Parathyroid adenoma (tissue), 2 donors: ENCODE measurements around the gene USP46.

Experiments used
- H2AFZ ChIP-seq: fragments of 300-600 bp; sonication (generic); one replicate; pipeline ENCODE4 v1.7.0; 2017; ENCODE audit warnings: antibody characterized with exemption, mild to moderate bottlenecking
- H3K27ac ChIP-seq: fragments of 300-600 bp; sonication (generic); one replicate; pipeline ENCODE4 v1.7.0; 2017
- H3K27me3 ChIP-seq: fragments of 300-600 bp; sonication (generic); one replicate; pipeline ENCODE4 v1.7.0; 2017; ENCODE audit warnings: low read length; ENCODE audit not compliant: control insufficient read depth, insufficient read depth
- H3K36me3 ChIP-seq: fragments of 300-600 bp; sonication (generic); one replicate; pipeline ENCODE4 v1.7.0; 2017; ENCODE audit warnings: low read length; ENCODE audit not compliant: control insufficient read depth, insufficient read depth
- H3K4me1 ChIP-seq: fragments of 300-600 bp; sonication (generic); one replicate; pipeline ENCODE4 v1.7.0; 2017; ENCODE audit warnings: control low read depth
- H3K4me2 ChIP-seq: fragments of 300-600 bp; sonication (generic); one replicate; pipeline ENCODE4 v1.7.0; 2017; ENCODE audit warnings: low read length
- H3K4me3 ChIP-seq: fragments of 300-600 bp; sonication (generic); one replicate; pipeline ENCODE4 v1.7.0; 2017; ENCODE audit warnings: low read depth, low read length
- H3K79me2 ChIP-seq: fragments of 300-600 bp; sonication (generic); one replicate; pipeline ENCODE4 v1.7.0; 2017; ENCODE audit warnings: control low read depth
- H3K9ac ChIP-seq: fragments of 300-600 bp; sonication (generic); one replicate; pipeline ENCODE4 v1.7.0; 2017; ENCODE audit warnings: mild to moderate bottlenecking
- H3K9me3 ChIP-seq: fragments of 300-600 bp; sonication (generic); one replicate; pipeline ENCODE4 v1.7.0; 2017; ENCODE audit warnings: low read length; ENCODE audit not compliant: control insufficient read depth
- TF ChIP-seq, protein P1 (sequence below): fragments of 300-600 bp; sonication (generic); IDR thresholded peaks from one replicate; pipeline ENCODE4 v1.7.0; 2017; ENCODE audit warnings: antibody characterized with exemption, mild to moderate bottlenecking
- donor health status: primary hyperparathyroidism.

Gene USP46

DNA sequence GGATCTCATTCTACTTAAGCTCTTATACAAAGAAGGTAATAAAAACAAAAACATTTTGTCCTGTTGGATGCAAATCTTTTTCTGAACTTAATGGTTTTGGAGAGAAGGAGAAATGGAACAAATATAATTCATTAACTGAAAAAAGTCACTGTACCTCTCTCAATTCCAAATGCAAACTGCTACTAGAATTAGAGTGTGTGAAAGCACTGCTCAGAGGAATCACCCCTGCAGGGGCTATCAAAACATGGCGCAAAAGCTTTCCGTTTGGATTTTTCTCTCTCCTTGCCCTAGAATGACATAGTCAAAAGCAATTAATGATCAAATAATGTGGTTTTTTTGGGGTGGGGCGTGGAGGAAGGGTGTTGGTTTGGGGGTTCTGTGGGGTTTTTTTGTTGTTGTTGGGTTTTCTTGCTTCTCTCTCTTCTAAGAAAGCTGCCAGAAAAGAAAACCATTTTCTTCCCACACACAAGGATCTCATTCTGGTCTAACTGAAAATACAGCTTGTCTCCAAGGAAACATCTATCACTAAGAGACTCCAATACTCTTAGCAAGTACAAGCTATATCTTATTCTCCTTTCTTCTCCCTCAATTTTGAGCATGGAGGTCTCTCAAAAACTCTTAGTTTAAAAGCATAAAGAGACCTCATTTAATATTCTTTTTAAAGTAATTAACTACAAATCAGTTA, 41.6 kb downstream of the USP46 start:
- no peak overlapping the region for H3K4me2 ChIP-seq
- no peak overlapping the region for H3K4me3 ChIP-seq
- H3K27ac ChIP-seq = no peak overlapping the region
- H3K27me3 ChIP-seq = no peaks in the 10 kb centered on the region
- H3K9ac ChIP-seq = no peak overlapping the region
- no peaks in the 10 kb centered on the region for H3K36me3 ChIP-seq
- no peaks in the 10 kb centered on the region for H3K9me3 ChIP-seq
- H3K79me2 ChIP-seq = no peaks in the 10 kb centered on the region
- TF ChIP-seq, protein P1, sequence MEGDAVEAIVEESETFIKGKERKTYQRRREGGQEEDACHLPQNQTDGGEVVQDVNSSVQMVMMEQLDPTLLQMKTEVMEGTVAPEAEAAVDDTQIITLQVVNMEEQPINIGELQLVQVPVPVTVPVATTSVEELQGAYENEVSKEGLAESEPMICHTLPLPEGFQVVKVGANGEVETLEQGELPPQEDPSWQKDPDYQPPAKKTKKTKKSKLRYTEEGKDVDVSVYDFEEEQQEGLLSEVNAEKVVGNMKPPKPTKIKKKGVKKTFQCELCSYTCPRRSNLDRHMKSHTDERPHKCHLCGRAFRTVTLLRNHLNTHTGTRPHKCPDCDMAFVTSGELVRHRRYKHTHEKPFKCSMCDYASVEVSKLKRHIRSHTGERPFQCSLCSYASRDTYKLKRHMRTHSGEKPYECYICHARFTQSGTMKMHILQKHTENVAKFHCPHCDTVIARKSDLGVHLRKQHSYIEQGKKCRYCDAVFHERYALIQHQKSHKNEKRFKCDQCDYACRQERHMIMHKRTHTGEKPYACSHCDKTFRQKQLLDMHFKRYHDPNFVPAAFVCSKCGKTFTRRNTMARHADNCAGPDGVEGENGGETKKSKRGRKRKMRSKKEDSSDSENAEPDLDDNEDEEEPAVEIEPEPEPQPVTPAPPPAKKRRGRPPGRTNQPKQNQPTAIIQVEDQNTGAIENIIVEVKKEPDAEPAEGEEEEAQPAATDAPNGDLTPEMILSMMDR = no peak
- no peaks in the 10 kb centered on the region for H3K4me1 ChIP-seq
- H2AFZ ChIP-seq = no peak overlapping the region

DNA sequence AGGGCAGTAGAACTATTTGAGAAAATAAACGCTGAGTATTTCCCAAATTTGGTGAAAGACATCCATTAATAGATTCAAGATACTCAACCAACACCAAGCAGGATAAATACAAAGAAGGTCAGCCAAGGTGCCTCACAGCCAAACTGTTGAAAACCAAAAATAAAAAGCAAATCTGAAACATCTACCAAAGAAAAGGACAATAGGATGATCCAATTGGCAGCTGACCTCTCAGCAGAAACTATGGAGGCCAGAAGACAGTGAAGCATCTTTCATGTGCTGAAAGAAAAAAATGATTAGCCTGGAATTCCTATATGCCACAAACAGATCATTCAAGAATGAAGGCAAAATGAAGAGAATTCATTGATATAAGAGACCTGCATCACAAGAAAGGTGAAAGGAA, 44.9 kb downstream of the USP46 start:
- Histone ChIP-seq H3K36me3 (no peaks in the 10 kb centered on the region), H3K4me1 (no peaks in the 10 kb centered on the region), H3K4me2 (no peak overlapping the region), H3K27me3 (no peaks in the 10 kb centered on the region), H3K4me3 (no peak overlapping the region), H3K27ac (no peak overlapping the region), H3K9ac (no peak overlapping the region), H3K9me3 (no peaks in the 10 kb centered on the region), H3K79me2 (no peaks in the 10 kb centered on the region), H2AFZ (no peak overlapping the region)
- TF ChIP-seq, protein P1 = no peak

DNA sequence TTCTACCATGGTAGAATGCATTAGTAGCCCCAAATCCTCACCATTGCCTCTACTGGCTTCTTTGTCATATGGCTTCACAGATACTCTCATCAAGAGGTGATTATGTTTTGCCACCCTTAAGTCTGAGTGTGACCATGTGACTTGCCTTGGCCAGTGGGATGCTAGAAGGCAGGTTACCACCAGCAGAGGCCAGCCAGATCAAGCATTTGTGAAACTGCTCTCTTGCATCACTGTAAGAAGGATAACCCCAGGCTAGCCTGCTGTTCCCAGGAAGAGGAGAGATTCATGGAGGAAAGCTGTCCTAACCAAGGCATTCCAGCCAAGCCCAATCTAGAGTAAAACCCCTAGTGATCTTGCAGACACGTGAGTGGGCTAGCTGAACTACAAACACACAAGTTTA, 46.8 kb downstream of the USP46 start:
- Histone ChIP-seq H3K79me2 (no peaks in the 10 kb centered on the region), H3K4me3 (no peak overlapping the region), H3K36me3 (no peaks in the 10 kb centered on the region), H3K4me2 (no peak overlapping the region), H3K9me3 (no peaks in the 10 kb centered on the region), H3K27me3 (no peaks in the 10 kb centered on the region), H3K27ac (no peak overlapping the region), H3K9ac (no peak overlapping the region), H2AFZ (no peak overlapping the region), H3K4me1 (no peaks in the 10 kb centered on the region)
- TF ChIP-seq, protein P1 = no peak

DNA sequence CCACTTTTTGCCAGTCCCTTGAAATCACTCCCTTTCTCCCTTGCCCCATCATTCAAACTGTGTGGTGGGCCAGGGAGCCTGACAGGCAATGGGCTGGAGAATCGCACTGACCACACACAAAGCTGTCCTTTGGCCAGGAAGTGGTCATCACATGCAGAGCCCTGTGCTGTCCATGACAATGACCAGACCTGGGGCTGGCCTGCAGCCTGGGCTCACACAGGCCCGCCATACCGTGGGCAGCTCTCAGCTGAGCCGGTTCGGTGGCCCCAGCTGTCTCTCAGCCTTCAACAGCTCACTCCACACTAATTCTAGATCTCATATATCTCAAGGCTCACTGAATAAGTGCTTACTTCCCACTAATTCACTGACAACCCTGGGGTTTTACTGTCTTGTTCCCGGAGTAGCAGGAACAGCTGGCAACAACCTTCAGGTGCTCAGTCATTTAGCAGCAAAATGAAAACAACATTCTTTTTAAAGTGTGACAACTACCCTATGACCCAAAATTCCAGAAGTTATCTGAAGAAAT, 48.0 kb downstream of the USP46 start:
- TF ChIP-seq, protein P1 = no peak
- no peaks in the 10 kb centered on the region for H3K9me3 ChIP-seq
- no peaks in the 10 kb centered on the region for H3K79me2 ChIP-seq
- H3K27ac ChIP-seq = no peak overlapping the region
- no peaks in the 10 kb centered on the region for H3K4me1 ChIP-seq
- no peaks in the 10 kb centered on the region for H3K36me3 ChIP-seq
- no peak overlapping the region for H3K9ac ChIP-seq
- no peaks in the 10 kb centered on the region for H3K27me3 ChIP-seq
- H3K4me3 ChIP-seq = no peak overlapping the region
- no peak overlapping the region for H3K4me2 ChIP-seq
- no peak overlapping the region for H2AFZ ChIP-seq

DNA sequence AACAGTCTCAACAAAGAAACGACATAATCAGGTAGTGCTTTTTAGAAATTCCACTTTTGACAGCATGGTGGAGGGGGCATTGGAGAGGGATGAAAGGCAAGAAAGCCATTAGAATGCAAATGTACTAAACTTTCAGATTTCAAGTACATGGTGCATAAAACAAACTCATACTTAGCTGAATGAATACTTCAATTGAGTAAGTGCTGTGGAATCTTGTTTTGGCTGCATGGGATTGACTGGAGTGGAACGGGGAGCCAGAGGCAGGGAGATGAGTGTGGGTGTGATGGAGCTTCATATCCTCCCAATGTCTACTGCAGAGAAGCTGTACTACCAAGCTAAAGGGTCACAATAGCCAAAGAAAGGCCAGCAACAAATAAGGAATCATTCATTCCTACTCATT, 52.4 kb downstream of the USP46 start:
- Histone ChIP-seq H3K4me2 (no peak overlapping the region), H3K4me3 (no peak overlapping the region), H3K36me3 (no peaks in the 10 kb centered on the region), H3K9ac (no peak overlapping the region), H3K9me3 (no peaks in the 10 kb centered on the region), H3K79me2 (no peaks in the 10 kb centered on the region), H3K27ac (no peak overlapping the region), H3K27me3 (no peaks in the 10 kb centered on the region), H3K4me1 (no peaks in the 10 kb centered on the region), H2AFZ (no peak overlapping the region)
- TF ChIP-seq, protein P1 = no peak
